Activated CD4-positive, alpha-beta T cell treated with anti-CD3 and anti-CD28 coated beads, Interleukin-2, amount 50 U/mL, for 24 hours (primary cell): Measurements from ENCODE around the gene SYT14.
"Not testable (repeated sequence)": the region's sequence is repeated elsewhere in the genome, so short reads cannot be mapped to it uniquely, and the experiment has no call there.

Source experiments
- DNase-seq, 2 donors: peaks; one replicate each; pipeline ENCODE4 v3.0.0-alpha.2; 2020; ENCODE audit warnings: low read depth in 1 of 2, low spot score in 1 of 2

Gene SYT14

GRCh38 chr1:210196266-210196665 lies 258.2 kb downstream of the SYT14 start:
- not testable (repeated sequence) for DNase-seq

GRCh38 chr1:210198840-210199239 lies 260.8 kb downstream of the SYT14 start:
- no peak for DNase-seq

- DNase-seq = no peak
Observed at GRCh38 chr1:210200124-210200736, 262.2 kb downstream of the SYT14 start.

GRCh38 chr1:210201681-210202080 lies 263.7 kb downstream of the SYT14 start:
- DNase-seq = no peak

GRCh38 chr1:210207597-210208450 lies 269.8 kb downstream of the SYT14 start:
- no peak for DNase-seq

GRCh38 chr1:210213335-210213734 lies 275.3 kb downstream of the SYT14 start:
- DNase-seq = no peak

- DNase-seq = no peak
Observed at GRCh38 chr1:210214573-210215409, 276.8 kb downstream of the SYT14 start.

- no peak for DNase-seq
Observed at GRCh38 chr1:210217482-210217881, 279.5 kb downstream of the SYT14 start.

GRCh38 chr1:210218047-210218446 lies 280.0 kb downstream of the SYT14 start:
- DNase-seq = no peak
